H1 (cell line): Measurements from ENCODE around the gene SUMF1. TPM values are rescaled to one million over a fixed set of nuclear protein-coding genes. Genes with fewer than 3 reads are reported as not detected.

Source experiments
- CTCF ChIA-PET: fragments of 300-600 bp; sonication (Branson Sonifier 250); formaldehyde crosslinking; loops from one replicate; lab custom pipeline; 2021; ENCODE audit not compliant: partially characterized antibody; lab: Charles Lee
- POLR2A ChIA-PET: fragments of 300-600 bp; sonication (Branson Sonifier 250); formaldehyde crosslinking; loops from one replicate; lab custom pipeline; 2021; ENCODE audit warnings: inconsistent platforms; ENCODE audit not compliant: partially characterized antibody; lab: Charles Lee
- DNase-seq, 2 experiments: peaks; one replicate each; pipeline versions ENCODE4 v3.0.0 to v3.0.0-alpha.2; 2010 to 2022; ENCODE audit warnings: low spot score in 2 of 2, low read depth in 1 of 2, mixed read lengths in 1 of 2
- FAIRE-seq: peaks from 2 replicates; lab custom pipeline; 2011; peaks lifted over from hg19 to GRCh38; lab: Jason Lieb, UNC
- H2AFZ ChIP-seq: 2 replicates; pipeline ENCODE4 v1.8.1; 2012; ENCODE audit warnings: low read length, inconsistent platforms
- H2AK5ac ChIP-seq: 2 replicates; pipeline ENCODE4 v1.6.1; 2013; ENCODE audit warnings: low read depth, low read length
- H2BK120ac ChIP-seq: replicated peaks from 2 replicates; pipeline ENCODE3; 2013; ENCODE audit warnings: low read depth, low read length, inconsistent platforms
- H2BK12ac ChIP-seq: 2 replicates; pipeline ENCODE4 v1.6.1; 2013; ENCODE audit warnings: low read depth, low read length
- H2BK15ac ChIP-seq: 2 replicates; pipeline ENCODE4 v1.6.1; 2013; ENCODE audit warnings: low read length
- H2BK20ac ChIP-seq: 2 replicates; pipeline ENCODE4 v1.6.1; 2013; ENCODE audit warnings: low read length
- H2BK5ac ChIP-seq: 2 replicates; pipeline ENCODE4 v1.6.1; 2013; ENCODE audit warnings: low read depth, low read length
- H3K14ac ChIP-seq: 2 replicates; pipeline ENCODE4 v1.6.1; 2013; ENCODE audit warnings: inconsistent platforms; ENCODE audit not compliant: insufficient read length
- H3K18ac ChIP-seq: 2 replicates; pipeline ENCODE4 v1.6.1; 2013; ENCODE audit warnings: low read length; ENCODE audit errors: extremely low read depth
- H3K23ac ChIP-seq: 2 replicates; pipeline ENCODE4 v1.6.1; 2013; ENCODE audit warnings: inconsistent platforms; ENCODE audit not compliant: insufficient read length
- H3K23me2 ChIP-seq: 2 replicates; pipeline ENCODE4 v1.6.1; 2013; ENCODE audit warnings: low read depth, low read length
- H3K27ac ChIP-seq: 2 replicates; pipeline ENCODE4 v1.6.1; 2011; ENCODE audit warnings: low read depth, low read length, inconsistent platforms
- H3K27me3 ChIP-seq, 4 experiments: replicated peaks in 1 of 4; 1 replicate in 1 of 4; 2 replicates in 3 of 4; pipeline versions ENCODE4 v1.6.1 to v1.8.1; 2011 to 2013; ENCODE audit warnings: low read length in 3 of 4, mild to moderate bottlenecking in 3 of 4, inconsistent platforms in 2 of 4, mixed read lengths in 2 of 4, moderate library complexity in 1 of 4; ENCODE audit not compliant: control insufficient read depth in 3 of 4, insufficient read depth in 3 of 4; ENCODE audit errors: extremely low read depth in 1 of 4
- H3K36me3 ChIP-seq, 4 experiments: 2 replicates each; pipeline versions ENCODE4 v1.6.1 to v1.8.1; 2011 to 2013; ENCODE audit warnings: mild to moderate bottlenecking in 4 of 4, low read length in 3 of 4, moderate library complexity in 2 of 4, control low read depth in 1 of 4, inconsistent platforms in 1 of 4; ENCODE audit not compliant: insufficient read depth in 4 of 4, control insufficient read depth in 2 of 4
- H3K4ac ChIP-seq: replicated peaks from 2 replicates; pipeline ENCODE3; 2013; ENCODE audit warnings: low read length, low read depth, mixed read lengths, inconsistent platforms; ENCODE audit not compliant: insufficient read length
- H3K4me1 ChIP-seq, 4 experiments: replicated peaks in 1 of 4; 1 replicate in 1 of 4; 2 replicates in 3 of 4; pipeline versions ENCODE4 v1.6.1 to v1.8.1; 2011 to 2013; ENCODE audit warnings: low read length in 3 of 4, inconsistent platforms in 2 of 4, mixed read lengths in 1 of 4; ENCODE audit not compliant: insufficient read depth in 4 of 4, control insufficient read depth in 3 of 4
- H3K4me2 ChIP-seq, 2 experiments: 2 replicates each; pipeline versions ENCODE4 v1.6.1 to v1.8.1; 2011 to 2013; ENCODE audit warnings: low read depth in 2 of 2, low read length in 2 of 2, control low read depth in 1 of 2, inconsistent platforms in 1 of 2, mild to moderate bottlenecking in 1 of 2; ENCODE audit not compliant: insufficient read depth in 1 of 2
- H3K4me3 ChIP-seq, 4 experiments: fragments of 200-600, 300-600 bp in 1 of 4; sonication (generic), shearing (Covaris generic), sonication (Bioruptor Twin) in 1 of 4; 2 replicates each; pipeline versions ENCODE4 v1.5.1 to v1.8.1; 2011 to 2016; ENCODE audit warnings: low read length in 4 of 4, low read depth in 3 of 4, control low read depth in 2 of 4, inconsistent platforms in 2 of 4, mild to moderate bottlenecking in 2 of 4, mixed read lengths in 1 of 4, moderate library complexity in 1 of 4; ENCODE audit not compliant: insufficient read depth in 2 of 4; ENCODE audit errors: extremely low read depth in 1 of 4
- H3K56ac ChIP-seq: replicated peaks from 2 replicates; pipeline ENCODE3; 2013; ENCODE audit warnings: low read depth, mild to moderate bottlenecking, mixed read lengths, low read length, inconsistent platforms; ENCODE audit not compliant: insufficient read length
- H3K79me1 ChIP-seq: 2 replicates; pipeline ENCODE4 v1.6.1; 2013; ENCODE audit warnings: low read depth, low read length, control low read depth
- H3K79me2 ChIP-seq, 2 experiments: 2 replicates each; pipeline versions ENCODE4 v1.6.1 to v1.8.1; 2012 to 2013; ENCODE audit warnings: low read length in 2 of 2, mild to moderate bottlenecking in 2 of 2, inconsistent platforms in 1 of 2; ENCODE audit not compliant: insufficient read depth in 2 of 2, control insufficient read depth in 1 of 2
- H3K9ac ChIP-seq, 4 experiments: replicated peaks in 1 of 4; 1 replicate in 1 of 4; 2 replicates in 3 of 4; pipeline versions ENCODE4 v1.6.1 to v1.8.1; 2011 to 2013; ENCODE audit warnings: low read depth in 3 of 4, low read length in 3 of 4, control low read depth in 2 of 4, mild to moderate bottlenecking in 2 of 4, moderate library complexity in 2 of 4, inconsistent platforms in 1 of 4; ENCODE audit errors: extremely low read depth in 1 of 4
- H3K9me3 ChIP-seq, 2 experiments: 2 replicates each; pipeline versions ENCODE4 v1.6.1 to v1.8.1; 2012 to 2013; ENCODE audit warnings: mild to moderate bottlenecking in 2 of 2, moderate library complexity in 2 of 2, control low read depth in 1 of 2, inconsistent platforms in 1 of 2, low read depth in 1 of 2, low read length in 1 of 2, mixed read lengths in 1 of 2; ENCODE audit not compliant: insufficient read depth in 2 of 2
- H4K20me1 ChIP-seq, 2 experiments: replicated peaks in 1 of 2; 2 replicates each; pipeline versions ENCODE3 to v1.8.1; 2011 to 2013; ENCODE audit warnings: inconsistent platforms in 2 of 2, low read length in 2 of 2, mild to moderate bottlenecking in 1 of 2; ENCODE audit not compliant: insufficient read depth in 2 of 2, control insufficient read depth in 1 of 2
- H4K5ac ChIP-seq: 2 replicates; pipeline ENCODE4 v1.6.1; 2013; ENCODE audit warnings: low read length, low read depth, mixed read lengths, inconsistent platforms; ENCODE audit not compliant: insufficient read length
- H4K8ac ChIP-seq: 2 replicates; pipeline ENCODE4 v1.8.0; 2013; ENCODE audit warnings: mild to moderate bottlenecking, moderate library complexity, low read length, inconsistent platforms; ENCODE audit not compliant: insufficient read depth; ENCODE audit errors: extremely low read depth
- H4K91ac ChIP-seq: replicated peaks from 2 replicates; pipeline ENCODE3; 2013; ENCODE audit warnings: low read length, mixed read lengths, inconsistent platforms; ENCODE audit not compliant: insufficient read length
- BRCA1 ChIP-seq: IDR thresholded peaks from 2 replicates; pipeline ENCODE4 v1.6.1; 2012; ENCODE audit warnings: low read depth, low read length, improper control_type of control experiment
- CBX8 ChIP-seq: fragments of 300-800, 300-1000 bp; sonication (generic); IDR thresholded peaks from 2 replicates; pipeline ENCODE4 v1.7.1; 2016; ENCODE audit warnings: low read depth, low read length, borderline replicate concordance
- FOSL1 ChIP-seq: IDR thresholded peaks from 2 replicates; pipeline ENCODE4 v1.6.1; 2011; ENCODE audit warnings: mild to moderate bottlenecking, low read depth, low read length, moderate library complexity; ENCODE audit not compliant: insufficient read depth
- KDM1A ChIP-seq: fragments of 200-600, 300-600 bp; sonication (generic); IDR thresholded peaks from 2 replicates; pipeline ENCODE4 v1.7.1; 2016; ENCODE audit warnings: mild to moderate bottlenecking, low read length, borderline replicate concordance
- SIX5 ChIP-seq: IDR thresholded peaks from 2 replicates; pipeline ENCODE4 v1.6.1; 2011; ENCODE audit warnings: mild to moderate bottlenecking, low read depth, low read length
- TEAD4 ChIP-seq: IDR thresholded peaks from 2 replicates; pipeline ENCODE4 v1.6.1; 2012; ENCODE audit warnings: low read depth, low read length, inconsistent platforms, mixed read lengths
- WGBS, 2 experiments: shearing (Covaris generic) in 1 of 2; methylation state at CpG; one replicate each; pipeline versions ENCODE4 v1.1.6 to v1.1.7; 2013 to 2015; ENCODE audit warnings: low lambda C conversion rate in 2 of 2, mixed read lengths in 2 of 2, inconsistent platforms in 1 of 2, low coverage in 1 of 2, missing lambda C conversion rate in 1 of 2; ENCODE audit not compliant: insufficient replicate concordance in 2 of 2, insufficient coverage in 1 of 2, insufficient read length in 1 of 2; ENCODE audit errors: extremely low coverage in 1 of 2, missing lambda C conversion rate in 1 of 2; 5-methylcytosine and 5-hydroxymethylcytosine counted together
- polyA plus RNA-seq, 7 experiments: library from polyadenylated mRNA; depleted of rRNA in 3 of 7; stranded (reverse) in 5 of 7; unstranded in 2 of 7; fragments of >200 nt in 5 of 7; fragments of 200-250 nt in 2 of 7; gene quantifications; 1 replicate in 5 of 7; 2 replicates in 1 of 7; 4 replicates in 1 of 7; pipeline versions ENCODE4 v1.2.1 to v1.2.3, GENCODE V29; 2011 to 2013; ENCODE audit warnings: missing spikeins in 2 of 7, mixed read lengths in 2 of 7
- total RNA-seq: library from RNA; stranded (reverse); fragmentation: NEBNext Ultra II Directional; extraction: Animal tissue kit (Norgen Biotek cat#: 25700); gene quantifications from 2 replicates; pipeline ENCODE4 v1.2.1, GENCODE V29; 2021

SUMF1 gene
- total and polyA plus RNA-seq, 2 of the 8 experiments (the other 6 are each of a cell fraction or from before 2014, with no cell fraction given): 12.5 to 15.0 TPM

GRCh38 chr3:4351872-4352271 is 115.2 kb downstream of the SUMF1 start:
- 94% methylated on average over 4 of the region's 4 CpGs; no CpG with 5 or more reads in 1 of the 2 experiments for WGBS, 2 experiments
- Histone ChIP-seq H4K91ac (no peak overlapping the region), H3K36me3 (no peaks in the 10 kb centered on the region), H3K27ac (no peak overlapping the region), H3K9ac (no peak overlapping the region), H2BK120ac (no peak overlapping the region), H3K14ac (no peak overlapping the region), H2BK20ac (no peak overlapping the region), H3K4me1 (no peaks in the 10 kb centered on the region), H4K5ac (no peak overlapping the region), H3K9me3 (no peaks in the 10 kb centered on the region), H3K18ac (no peak overlapping the region), H3K4me2 (no peak overlapping the region), H2BK12ac (no peak overlapping the region), H4K20me1 (no peaks in the 10 kb centered on the region), H2BK5ac (no peak overlapping the region), H3K4me3 (no peak overlapping the region), H2BK15ac (no peak overlapping the region), H3K79me1 (no peaks in the 10 kb centered on the region), H3K27me3 (no peaks in the 10 kb centered on the region), H3K56ac (no peak overlapping the region), H4K8ac (no peak overlapping the region), H3K4ac (no peak overlapping the region), H3K23me2 (no peaks in the 10 kb centered on the region; the same call in 1 of the 2 replicates), H3K23ac (no peak overlapping the region), H3K79me2 (no peaks in the 10 kb centered on the region), H2AK5ac (no peak overlapping the region), H2AFZ (no peak overlapping the region)
- DNase-seq (no peak), FAIRE-seq (no peak)
- TF ChIP-seq BRCA1: no peak
- no peak for TF ChIP-seq CBX8
- no peak for TF ChIP-seq SIX5
- TF ChIP-seq TEAD4: no peak
- TF ChIP-seq KDM1A: no peak
- TF ChIP-seq FOSL1: no peak
- CTCF ChIA-PET: interaction anchor here (0.6 to 5.5 kb wide), 25 partner anchors 10 to 707 kb away, joined by 3 to 47 read pairs (median 5); partner anchors contain the start of gene ITPR1
- POLR2A ChIA-PET: no interaction called here
